ENCODE data around the gene KIF3B.
"Not testable (repeated sequence)": the region's sequence is repeated elsewhere in the genome, so short reads cannot be mapped to it uniquely, and the experiment has no call there.

KIF3B gene

DNA sequence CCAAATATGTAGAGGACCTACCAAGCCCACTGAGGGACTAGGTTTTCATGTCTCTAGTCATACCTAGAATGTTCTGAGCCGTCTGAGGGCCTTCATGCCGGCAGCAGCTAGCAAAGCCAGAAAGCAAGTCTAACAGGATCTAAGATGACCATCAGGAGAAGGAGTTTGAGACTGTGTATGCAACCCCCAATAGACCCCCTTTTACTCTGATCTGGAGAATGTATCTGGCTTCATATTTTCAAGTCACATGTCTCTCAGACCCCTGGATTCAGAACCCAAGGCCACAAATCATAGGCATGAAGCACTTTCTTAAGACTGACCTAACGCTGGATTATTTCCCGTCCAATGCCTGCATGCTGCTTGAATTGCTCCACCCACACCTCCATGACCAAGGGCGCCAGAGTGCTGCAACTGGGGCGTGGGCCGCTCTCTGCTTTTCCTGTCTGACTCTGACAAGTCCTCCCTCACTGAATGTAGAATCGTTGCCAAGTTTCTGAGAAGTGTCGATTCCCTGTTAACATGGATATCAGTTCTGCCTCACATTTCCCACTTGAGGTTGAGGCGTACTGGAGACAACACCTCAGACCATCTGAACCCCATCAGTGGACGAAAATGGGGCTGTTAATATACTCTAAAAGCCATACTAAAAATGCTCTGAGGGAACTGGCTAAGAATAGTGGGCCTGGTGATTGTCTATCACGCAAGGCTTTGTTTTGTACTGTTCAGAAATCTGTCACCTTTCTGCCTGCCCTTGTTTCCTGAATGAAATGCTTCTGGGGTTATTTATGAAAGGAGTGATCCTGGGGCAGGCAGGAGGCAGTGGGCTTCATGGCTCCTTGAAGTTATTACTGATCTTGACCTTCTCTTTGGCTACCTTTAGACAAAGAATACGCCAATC lies 56.8 kb downstream of the KIF3B start:
- Histone ChIP-seq H3K4me1 (ENCODE audit: insufficient read depth, low read length) (no peaks in the 10 kb centered on the region), H3K27ac (ENCODE audit: low read depth, low read length) (no peak overlapping the region), H3K9ac (ENCODE audit: low read length) (no peak overlapping the region), H3K36me3 (ENCODE audit: insufficient read depth, low read length) (peaks cover 25% of the 10 kb centered on the region), H3K4me3 (ENCODE audit: low read depth in 1 of 2, low read length in 2 of 2) (no peak overlapping the region), H3K27me3 (ENCODE audit: control insufficient read depth in 1 of 2, insufficient read depth in 2 of 2, low read length in 2 of 2) (no peaks in the 10 kb centered on the region), H3K9me3 (ENCODE audit: low read length) (no peaks in the 10 kb centered on the region)

GRCh38 chr20:32336918-32337347 lies 59.5 kb downstream of the KIF3B start:
- Histone ChIP-seq H3K27ac (ENCODE audit: low read depth, low read length) (no peak overlapping the region), H3K27me3 (ENCODE audit: control insufficient read depth in 1 of 2, insufficient read depth in 2 of 2, low read length in 2 of 2) (no peaks in the 10 kb centered on the region), H3K9me3 (ENCODE audit: low read length) (no peaks in the 10 kb centered on the region), H3K4me3 (ENCODE audit: low read depth in 1 of 2, low read length in 2 of 2) (no peak overlapping the region), H3K4me1 (ENCODE audit: insufficient read depth, low read length) (no peaks in the 10 kb centered on the region), H3K9ac (ENCODE audit: low read length) (no peak overlapping the region), H3K36me3 (ENCODE audit: insufficient read depth, low read length) (peaks cover 13% of the 10 kb centered on the region)

DNA sequence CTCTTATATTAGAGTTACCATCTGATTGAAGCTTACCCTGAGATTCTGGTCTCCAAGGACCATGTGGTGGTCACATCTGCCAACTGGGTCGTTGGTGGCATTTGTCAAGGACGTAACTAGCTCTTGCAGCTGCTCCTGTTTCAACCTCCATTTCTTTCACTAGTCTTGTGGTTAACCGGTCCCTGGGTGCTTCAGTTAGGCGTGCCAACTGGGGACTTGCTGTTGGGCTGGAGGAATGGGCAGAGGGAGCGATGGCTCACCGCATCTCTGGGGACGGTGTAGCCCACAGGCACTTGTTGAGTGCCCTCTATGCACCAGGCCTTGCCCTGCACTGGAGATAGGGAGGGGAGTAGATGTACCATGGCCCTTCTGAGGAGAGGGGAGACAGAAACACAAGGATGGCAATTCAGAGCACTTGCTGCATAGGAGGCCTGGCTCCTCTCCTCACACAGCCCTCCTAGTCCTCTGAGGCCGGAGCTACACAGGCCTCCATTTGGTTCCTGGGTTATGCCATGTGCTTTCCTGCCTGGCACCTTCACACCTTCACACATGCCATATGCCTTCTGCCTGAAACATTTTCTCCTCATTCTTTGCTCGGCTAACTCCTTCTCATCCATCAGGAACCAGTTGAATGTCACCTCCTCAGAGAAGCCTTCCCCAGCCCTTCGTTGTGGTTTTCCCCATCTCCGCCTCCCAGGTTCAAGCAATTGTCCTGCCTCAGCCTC lies 60.6 kb downstream of the KIF3B start:
- Histone ChIP-seq H3K4me1 (ENCODE audit: insufficient read depth, low read length) (no peaks in the 10 kb centered on the region), H3K27ac (ENCODE audit: low read depth, low read length) (no peak overlapping the region), H3K9ac (ENCODE audit: low read length) (no peak overlapping the region), H3K9me3 (ENCODE audit: low read length) (no peaks in the 10 kb centered on the region), H3K27me3 (ENCODE audit: control insufficient read depth in 1 of 2, insufficient read depth in 2 of 2, low read length in 2 of 2) (no peaks in the 10 kb centered on the region), H3K4me3 (ENCODE audit: low read depth in 1 of 2, low read length in 2 of 2) (no peak overlapping the region), H3K36me3 (ENCODE audit: insufficient read depth, low read length) (peaks cover 7% of the 10 kb centered on the region)

DNA sequence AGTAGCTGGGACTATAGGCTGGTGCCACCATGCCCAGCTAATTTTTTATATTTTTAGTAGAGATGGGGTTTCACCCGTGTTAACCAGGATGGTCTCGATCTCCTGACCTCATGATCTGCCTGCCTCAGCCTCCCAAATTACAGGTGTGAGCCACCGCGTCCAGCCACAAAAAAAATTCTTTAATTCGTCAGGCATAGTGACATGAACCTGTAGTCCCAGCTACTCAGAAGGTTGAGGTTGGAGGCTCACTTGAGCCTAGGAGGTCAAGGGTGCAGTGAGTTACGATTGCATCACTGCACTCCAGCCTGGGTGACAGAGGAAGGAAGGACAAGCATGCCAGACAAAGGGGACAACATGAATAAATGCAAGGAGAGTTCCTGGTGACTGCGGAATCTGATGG lies 61.2 kb downstream of the KIF3B start:
- H3K4me3 ChIP-seq (ENCODE audit: low read depth in 1 of 2, low read length in 2 of 2) = no peak overlapping the region
- no peak overlapping the region for H3K27ac ChIP-seq (ENCODE audit: low read depth, low read length)
- peaks cover 6% of the 10 kb centered on the region for H3K36me3 ChIP-seq (ENCODE audit: insufficient read depth, low read length)
- no peak overlapping the region for H3K9ac ChIP-seq (ENCODE audit: low read length)
- no peaks in the 10 kb centered on the region for H3K4me1 ChIP-seq (ENCODE audit: insufficient read depth, low read length)
- H3K27me3 ChIP-seq (ENCODE audit: control insufficient read depth in 1 of 2, insufficient read depth in 2 of 2, low read length in 2 of 2) = no peaks in the 10 kb centered on the region
- no peaks in the 10 kb centered on the region for H3K9me3 ChIP-seq (ENCODE audit: low read length)

DNA sequence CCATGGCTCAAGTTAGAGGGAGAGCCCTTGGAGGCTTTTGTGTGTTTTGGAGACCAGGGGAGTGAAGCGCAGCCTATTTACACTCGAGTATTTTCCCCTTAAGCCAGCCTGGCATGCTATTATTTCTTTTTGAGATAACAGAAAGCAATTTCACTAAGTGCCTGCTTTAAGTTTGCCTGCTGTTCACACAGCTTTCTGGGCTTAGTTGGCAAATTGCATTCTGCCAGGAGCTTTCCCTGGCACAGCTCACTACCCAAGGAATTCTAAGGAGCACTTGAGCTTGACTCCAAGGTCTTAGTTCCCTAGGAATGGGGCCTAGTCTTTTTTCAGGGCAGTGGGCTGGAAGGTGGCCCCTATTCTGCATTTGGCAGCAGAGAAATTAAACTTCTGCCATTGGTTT lies 61.7 kb downstream of the KIF3B start:
- no peak overlapping the region for H3K27ac ChIP-seq (ENCODE audit: low read depth, low read length)
- no peaks in the 10 kb centered on the region for H3K4me1 ChIP-seq (ENCODE audit: insufficient read depth, low read length)
- no peaks in the 10 kb centered on the region for H3K27me3 ChIP-seq (ENCODE audit: control insufficient read depth in 1 of 2, insufficient read depth in 2 of 2, low read length in 2 of 2)
- H3K9ac ChIP-seq (ENCODE audit: low read length) = no peak overlapping the region
- peaks cover 3% of the 10 kb centered on the region for H3K36me3 ChIP-seq (ENCODE audit: insufficient read depth, low read length)
- no peak overlapping the region for H3K4me3 ChIP-seq (ENCODE audit: low read depth in 1 of 2, low read length in 2 of 2)
- no peaks in the 10 kb centered on the region for H3K9me3 ChIP-seq (ENCODE audit: low read length)

GRCh38 chr20:32341053-32341452 lies 63.6 kb downstream of the KIF3B start:
- not testable (repeated sequence) for H3K27ac ChIP-seq (ENCODE audit: low read depth, low read length); H3K9ac ChIP-seq (ENCODE audit: low read length); H3K4me3 ChIP-seq (ENCODE audit: low read depth in 1 of 2, low read length in 2 of 2); H3K36me3 ChIP-seq (ENCODE audit: insufficient read depth, low read length); H3K27me3 ChIP-seq (ENCODE audit: control insufficient read depth in 1 of 2, insufficient read depth in 2 of 2, low read length in 2 of 2); H3K4me1 ChIP-seq (ENCODE audit: insufficient read depth, low read length); H3K9me3 ChIP-seq (ENCODE audit: low read length)

- no peaks in the 10 kb centered on the region for H3K27me3 ChIP-seq (ENCODE audit: control insufficient read depth in 1 of 2, insufficient read depth in 2 of 2, low read length in 2 of 2)
- H3K27ac ChIP-seq (ENCODE audit: low read depth, low read length) = no peak overlapping the region
- H3K9me3 ChIP-seq (ENCODE audit: low read length) = no peaks in the 10 kb centered on the region
- H3K4me3 ChIP-seq (ENCODE audit: low read depth in 1 of 2, low read length in 2 of 2) = no peak overlapping the region
- H3K9ac ChIP-seq (ENCODE audit: low read length) = no peak overlapping the region
- H3K4me1 ChIP-seq (ENCODE audit: insufficient read depth, low read length) = peaks cover 9% of the 10 kb centered on the region
- H3K36me3 ChIP-seq (ENCODE audit: insufficient read depth, low read length) = no peaks in the 10 kb centered on the region
These were observed 66.0 kb downstream of the KIF3B start for GRCh38 chr20:32343439-32343838.

GRCh38 chr20:32344835-32345506 lies 67.5 kb downstream of the KIF3B start:
- peaks cover 9% of the 10 kb centered on the region for H3K4me1 ChIP-seq (ENCODE audit: insufficient read depth, low read length)

DNA sequence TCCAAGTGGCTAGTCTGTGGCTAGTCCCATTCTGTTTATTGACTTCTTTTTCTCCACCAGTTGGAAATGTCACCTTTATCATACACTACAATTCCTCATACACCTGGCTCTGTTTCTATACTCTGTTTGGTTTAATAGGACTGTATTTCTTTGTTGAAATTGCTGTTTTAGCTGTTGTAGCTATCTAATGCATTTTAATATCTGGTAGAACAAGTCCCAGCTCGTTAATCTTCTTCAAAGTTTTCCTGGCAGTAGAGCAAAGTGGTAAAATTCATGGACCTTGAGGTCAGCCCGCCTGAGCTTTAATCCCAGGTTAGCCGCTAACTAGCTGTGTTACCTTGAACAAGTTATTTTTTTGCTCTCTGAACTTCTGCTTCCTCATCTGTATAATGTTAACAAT lies 70.8 kb downstream of the KIF3B start:
- Histone ChIP-seq H3K4me3 (ENCODE audit: low read depth in 1 of 2, low read length in 2 of 2) (no peak overlapping the region), H3K36me3 (ENCODE audit: insufficient read depth, low read length) (no peaks in the 10 kb centered on the region), H3K9me3 (ENCODE audit: low read length) (no peaks in the 10 kb centered on the region), H3K27me3 (ENCODE audit: control insufficient read depth in 1 of 2, insufficient read depth in 2 of 2, low read length in 2 of 2) (no peaks in the 10 kb centered on the region), H3K4me1 (ENCODE audit: insufficient read depth, low read length) (peaks cover 9% of the 10 kb centered on the region), H3K27ac (ENCODE audit: low read depth, low read length) (no peak overlapping the region), H3K9ac (ENCODE audit: low read length) (no peak overlapping the region)

More at GRCh38 chr20:32344835-32345506, 67.5 kb downstream of the KIF3B start:
- Histone ChIP-seq H3K27me3 (ENCODE audit: control insufficient read depth in 1 of 2, insufficient read depth in 2 of 2, low read length in 2 of 2) (no peaks in the 10 kb centered on the region), H3K9ac (ENCODE audit: low read length) (no peak overlapping the region), H3K9me3 (ENCODE audit: low read length) (no peaks in the 10 kb centered on the region), H3K36me3 (ENCODE audit: insufficient read depth, low read length) (no peaks in the 10 kb centered on the region), H3K27ac (ENCODE audit: low read depth, low read length) (no peak overlapping the region), H3K4me3 (ENCODE audit: low read depth in 1 of 2, low read length in 2 of 2) (no peak overlapping the region)

DNA sequence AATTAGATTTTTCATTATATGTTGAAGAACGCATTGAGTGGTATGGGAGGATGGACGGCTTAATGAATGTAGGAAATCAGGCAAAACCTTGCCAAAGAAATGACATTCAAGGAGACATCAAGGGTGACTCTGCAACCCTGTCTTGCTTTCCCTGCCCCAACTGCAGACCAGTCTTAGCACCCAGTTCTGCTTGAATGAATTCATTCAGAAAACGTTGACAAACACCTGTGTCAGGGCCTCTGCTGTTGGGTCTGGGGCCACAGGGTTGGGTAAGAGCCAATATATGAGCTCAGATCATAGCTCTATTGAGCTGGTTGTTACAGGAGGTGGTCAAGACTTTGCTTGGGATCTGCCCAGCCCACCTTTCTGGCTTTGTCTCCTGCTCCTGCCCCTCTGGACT lies 73.0 kb downstream of the KIF3B start:
- Histone ChIP-seq H3K27ac (ENCODE audit: low read depth, low read length) (no peak overlapping the region), H3K4me1 (ENCODE audit: insufficient read depth, low read length) (peaks cover 8% of the 10 kb centered on the region), H3K27me3 (ENCODE audit: control insufficient read depth in 1 of 2, insufficient read depth in 2 of 2, low read length in 2 of 2) (no peaks in the 10 kb centered on the region), H3K9ac (ENCODE audit: low read length) (no peak overlapping the region), H3K4me3 (ENCODE audit: low read depth in 1 of 2, low read length in 2 of 2) (no peak overlapping the region), H3K36me3 (ENCODE audit: insufficient read depth, low read length) (no peaks in the 10 kb centered on the region), H3K9me3 (ENCODE audit: low read length) (no peaks in the 10 kb centered on the region)

DNA sequence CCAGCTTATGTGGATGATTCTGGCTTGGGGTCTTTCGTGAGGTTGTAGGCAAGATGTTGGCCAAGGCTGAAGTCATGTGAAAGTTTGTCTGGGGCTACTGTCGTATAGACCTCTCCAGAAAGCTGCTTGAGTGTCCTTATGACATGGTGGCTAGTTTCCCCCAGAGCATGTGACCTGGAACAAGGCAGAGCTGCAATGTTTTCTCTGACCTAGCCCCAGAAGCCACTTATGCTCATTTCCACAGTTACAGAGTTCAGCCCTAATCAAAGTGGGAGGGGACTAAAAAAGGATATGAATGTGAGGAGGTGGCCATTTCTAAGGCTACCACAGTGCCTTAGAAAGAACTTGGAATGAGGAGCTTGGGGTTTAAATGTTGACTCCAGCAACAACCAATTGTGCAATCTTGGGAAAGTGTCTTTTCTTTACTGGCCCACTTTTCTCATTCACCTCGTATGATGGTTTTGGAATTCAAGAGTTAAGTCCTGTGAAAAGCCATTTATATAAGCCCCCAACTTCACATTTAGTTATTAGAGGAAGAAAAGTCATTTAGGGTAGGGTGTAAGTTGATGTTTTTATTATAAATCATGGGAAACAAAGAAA lies 74.8 kb downstream of the KIF3B start:
- Histone ChIP-seq H3K36me3 (ENCODE audit: insufficient read depth, low read length) (no peaks in the 10 kb centered on the region), H3K9ac (ENCODE audit: low read length) (no peak overlapping the region), H3K4me3 (ENCODE audit: low read depth in 1 of 2, low read length in 2 of 2) (no peak overlapping the region), H3K27me3 (ENCODE audit: control insufficient read depth in 1 of 2, insufficient read depth in 2 of 2, low read length in 2 of 2) (no peaks in the 10 kb centered on the region), H3K27ac (ENCODE audit: low read depth, low read length) (no peak overlapping the region), H3K4me1 (ENCODE audit: insufficient read depth, low read length) (peaks cover 21% of the 10 kb centered on the region), H3K9me3 (ENCODE audit: low read length) (no peaks in the 10 kb centered on the region)
